ENCODE measurements around the gene RFLNA.

GRCh38 chr12:124317400-124317799 lies 22.5 kb downstream of the RFLNA start:
- TF ChIP-seq CTCF (conservative IDR thresholded peaks at IDR 0.05): no peak
- no peak for TF ChIP-seq ZFX (IDR thresholded peaks at IDR 0.05)
